ENCODE measurements around the gene ROR2. TPM values are rescaled to one million over a fixed set of nuclear protein-coding genes. Genes with fewer than 3 reads are reported as not detected.

ROR2 gene
- total and polyA plus RNA-seq, 2 experiments from 2014 or later: 8.1 to 18.8 TPM

- Mint-ChIP-seq H3K4me3 (peak overlapping the region; percentile 58; the same call in 2 of the 3 replicates), H3K27ac (no peak overlapping the region), H3K9me3 (no peaks in the 10 kb centered on the region), H3K27me3 (ENCODE audit: insufficient read depth, low read depth, poor library complexity) (peaks cover 7% of the 10 kb centered on the region), H3K4me1 (peaks cover 15% of the 10 kb centered on the region), H3K36me3 (ENCODE audit: low read depth) (no peaks in the 10 kb centered on the region)
- H3K79me2 ChIP-seq (replicated peaks; ENCODE audit: insufficient read depth): no peaks in the 10 kb centered on the region
- peak; percentile 99 for ATAC-seq
- no peaks in the 10 kb centered on the region for H3K36me3 ChIP-seq (ENCODE audit: insufficient read depth)
- peak overlapping the region; percentile 84 for H3K4me2 ChIP-seq
- H3F3A ChIP-seq (replicated peaks; ENCODE audit: low read depth): no peaks in the 10 kb centered on the region
- DNase-seq (ENCODE audit: low spot score): peak; percentile 89
- H4K20me1 ChIP-seq (replicated peaks; ENCODE audit: insufficient read depth): no peaks in the 10 kb centered on the region
- H3K4me3 ChIP-seq: peak overlapping the region; percentile 56
- no peak for TF ChIP-seq CREB1 (CRISPR knock-in tag; IDR thresholded peaks at IDR 0.05; ENCODE audit: low read depth)
- TF ChIP-seq STAT1 (IDR thresholded peaks at IDR 0.05; ENCODE audit: unreplicated experiment): no peak
- TF ChIP-seq, protein P1, sequence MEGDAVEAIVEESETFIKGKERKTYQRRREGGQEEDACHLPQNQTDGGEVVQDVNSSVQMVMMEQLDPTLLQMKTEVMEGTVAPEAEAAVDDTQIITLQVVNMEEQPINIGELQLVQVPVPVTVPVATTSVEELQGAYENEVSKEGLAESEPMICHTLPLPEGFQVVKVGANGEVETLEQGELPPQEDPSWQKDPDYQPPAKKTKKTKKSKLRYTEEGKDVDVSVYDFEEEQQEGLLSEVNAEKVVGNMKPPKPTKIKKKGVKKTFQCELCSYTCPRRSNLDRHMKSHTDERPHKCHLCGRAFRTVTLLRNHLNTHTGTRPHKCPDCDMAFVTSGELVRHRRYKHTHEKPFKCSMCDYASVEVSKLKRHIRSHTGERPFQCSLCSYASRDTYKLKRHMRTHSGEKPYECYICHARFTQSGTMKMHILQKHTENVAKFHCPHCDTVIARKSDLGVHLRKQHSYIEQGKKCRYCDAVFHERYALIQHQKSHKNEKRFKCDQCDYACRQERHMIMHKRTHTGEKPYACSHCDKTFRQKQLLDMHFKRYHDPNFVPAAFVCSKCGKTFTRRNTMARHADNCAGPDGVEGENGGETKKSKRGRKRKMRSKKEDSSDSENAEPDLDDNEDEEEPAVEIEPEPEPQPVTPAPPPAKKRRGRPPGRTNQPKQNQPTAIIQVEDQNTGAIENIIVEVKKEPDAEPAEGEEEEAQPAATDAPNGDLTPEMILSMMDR (conservative IDR thresholded peaks at IDR 0.05; ENCODE audit: low read depth in 2 of 2): peak; percentile 86 to 88
- TF ChIP-seq ZNF114 (CRISPR knock-in tag; IDR thresholded peaks at IDR 0.05): no peak
- no peak for TF ChIP-seq NANOG (IDR thresholded peaks at IDR 0.05; ENCODE audit: borderline replicate concordance)
- no peak for TF ChIP-seq EZH2 (IDR thresholded peaks at IDR 0.05; ENCODE audit: low read depth, unreplicated experiment)
- H3K27me3 ChIP-seq (ENCODE audit: insufficient read depth): no peaks in the 10 kb centered on the region
- H3K9me2 ChIP-seq (ENCODE audit: insufficient read depth): no peaks in the 10 kb centered on the region
- no peak overlapping the region for H3K27ac ChIP-seq (ENCODE audit: low read depth)
- peak overlapping the region; percentile 97; the same call in 1 of the 2 replicates for H2AFZ ChIP-seq
- peaks cover 15% of the 10 kb centered on the region; the same call in 1 of the 2 replicates for H3K4me1 ChIP-seq (ENCODE audit: insufficient read depth)
Measured at GRCh38 chr9:91681461-91682305, 268.3 kb downstream of the ROR2 start.

- ATAC-seq (no peak; the same call in 1 of the 3 replicates), DNase-seq (ENCODE audit: low spot score) (no peak)
- Histone ChIP-seq H3K27me3 (ENCODE audit: insufficient read depth) (no peaks in the 10 kb centered on the region), H3F3A (replicated peaks; ENCODE audit: low read depth) (no peaks in the 10 kb centered on the region), H3K4me1 (ENCODE audit: insufficient read depth) (peaks cover 15% of the 10 kb centered on the region; the same call in 1 of the 2 replicates), H3K36me3 (ENCODE audit: insufficient read depth) (no peaks in the 10 kb centered on the region), H3K9me2 (ENCODE audit: insufficient read depth) (no peaks in the 10 kb centered on the region), H3K4me2 (no peak overlapping the region), H2AFZ (no peak overlapping the region), H3K79me2 (replicated peaks; ENCODE audit: insufficient read depth) (no peaks in the 10 kb centered on the region), H3K4me3 (no peak overlapping the region), H4K20me1 (replicated peaks; ENCODE audit: insufficient read depth) (no peaks in the 10 kb centered on the region), H3K27ac (ENCODE audit: low read depth) (no peak overlapping the region)
- Mint-ChIP-seq H3K36me3 (ENCODE audit: low read depth) (no peaks in the 10 kb centered on the region), H3K27me3 (ENCODE audit: insufficient read depth, low read depth, poor library complexity) (peaks cover 6% of the 10 kb centered on the region), H3K4me3 (no peak overlapping the region), H3K9me3 (no peaks in the 10 kb centered on the region), H3K27ac (no peak overlapping the region), H3K4me1 (peaks cover 15% of the 10 kb centered on the region)
- no peak for TF ChIP-seq STAT1 (IDR thresholded peaks at IDR 0.05; ENCODE audit: unreplicated experiment)
- TF ChIP-seq NANOG (IDR thresholded peaks at IDR 0.05; ENCODE audit: borderline replicate concordance): no peak
- no peak for TF ChIP-seq ZNF114 (CRISPR knock-in tag; IDR thresholded peaks at IDR 0.05)
- no peak for TF ChIP-seq POLR2AphosphoS5 (IDR thresholded peaks at IDR 0.05; ENCODE audit: low read depth)
- TF ChIP-seq REST (IDR thresholded peaks at IDR 0.05; ENCODE audit: unreplicated experiment): no peak
- TF ChIP-seq EZH2phosphoT487 (IDR thresholded peaks at IDR 0.05; ENCODE audit: unreplicated experiment): no peak
- TF ChIP-seq, protein P1 (conservative IDR thresholded peaks at IDR 0.05; ENCODE audit: low read depth in 2 of 2): no peak
Measured at GRCh38 chr9:91680998-91681397, 269.0 kb downstream of the ROR2 start.

All from GM23338 (cell line).